SJSA1 (cell line): ENCODE data around the gene MBNL1. TPM values are rescaled to one million over a fixed set of nuclear protein-coding genes. Genes with fewer than 3 reads are reported as not detected.
A peak's percentile ranks its signal among the peaks of the same experiment; 100 is the strongest.
"Not testable (repeated sequence)": the region's sequence is repeated elsewhere in the genome, so short reads cannot be mapped to it uniquely, and the experiment has no call there.

Experiments used
- DNase-seq, 2 experiments: peaks; one replicate each; pipeline ENCODE4 v3.0.0-alpha.2; 2015 to 2020; ENCODE audit warnings: low spot score in 2 of 2, low read depth in 1 of 2
- H3K27ac ChIP-seq: fragments of 250-450 bp; sonication (Bioruptor Pico); 2 replicates; pipeline ENCODE4 v1.5.1; 2020; ENCODE audit warnings: mild to moderate bottlenecking, moderate library complexity
- H3K27me3 ChIP-seq: fragments of 250-450 bp; sonication (Bioruptor Pico); replicated peaks from 2 replicates; pipeline ENCODE4 v1.5.1; 2020; ENCODE audit warnings: mild to moderate bottlenecking, moderate library complexity
- H3K36me3 ChIP-seq: fragments of 250-450 bp; sonication (Bioruptor Pico); 2 replicates; pipeline ENCODE4 v1.5.1; 2020; ENCODE audit warnings: mild to moderate bottlenecking
- H3K4me1 ChIP-seq: fragments of 250-450 bp; sonication (Bioruptor Pico); replicated peaks from 2 replicates; pipeline ENCODE4 v1.6.1; 2021; ENCODE audit warnings: mild to moderate bottlenecking
- H3K4me3 ChIP-seq: fragments of 250-450 bp; sonication (Bioruptor Pico); 2 replicates; pipeline ENCODE4 v1.5.1; 2020; ENCODE audit warnings: mild to moderate bottlenecking
- H3K9me3 ChIP-seq: fragments of 250-450 bp; sonication (Bioruptor Pico); replicated peaks from 2 replicates; pipeline ENCODE4 v1.5.1; 2020; ENCODE audit warnings: mild to moderate bottlenecking
- total RNA-seq: library from RNA; depleted of rRNA; stranded (reverse); fragments of >200 nt; shearing (Covaris generic); gene quantifications from 2 replicates; pipeline ENCODE4 v1.2.3, GENCODE V29; 2014

Gene MBNL1
- total RNA-seq, 1 experiment from 2014 or later = 317 TPM

- no peaks in the 10 kb centered on the region for H3K27me3 ChIP-seq
- H3K4me1 ChIP-seq = peaks cover 42% of the 10 kb centered on the region
- peak in 1 of 2 experiments; percentile 42 for DNase-seq
- peaks cover 9% of the 10 kb centered on the region; the same call in 1 of the 2 replicates for H3K36me3 ChIP-seq
- 0 out of 2 replicates have a peak overlapping the region, but pooled peaks have one; percentile 12 for H3K27ac ChIP-seq
- H3K4me3 ChIP-seq = no peak overlapping the region
- no peaks in the 10 kb centered on the region for H3K9me3 ChIP-seq
Measured at GRCh38 chr3:152385761-152386160, 117.0 kb downstream of the MBNL1 start.

DNA sequence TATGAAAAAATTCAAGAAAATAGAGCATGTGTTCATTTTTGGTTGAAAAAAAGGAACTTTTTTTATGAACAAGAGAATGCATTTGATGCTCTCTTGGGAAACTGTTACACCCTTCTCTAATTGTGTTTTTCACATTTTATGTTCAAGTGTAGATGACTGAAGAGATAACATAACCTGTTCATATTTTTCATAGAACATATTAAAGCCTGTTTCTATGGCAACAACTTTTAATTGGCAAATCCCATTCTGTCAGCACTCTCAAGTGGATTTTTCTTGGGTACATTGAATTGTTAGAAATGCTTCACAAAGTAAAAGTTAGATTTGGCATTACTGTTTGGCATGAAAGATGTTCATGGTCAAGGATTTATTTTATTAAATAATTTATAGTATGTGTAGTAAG, 117.5 kb downstream of the MBNL1 start:
- H3K36me3 ChIP-seq = peaks cover 9% of the 10 kb centered on the region; the same call in 1 of the 2 replicates
- H3K4me3 ChIP-seq = no peak overlapping the region
- 0 out of 2 replicates have a peak overlapping the region, but pooled peaks have one; percentile 12 for H3K27ac ChIP-seq
- DNase-seq = no peak
- H3K9me3 ChIP-seq = no peaks in the 10 kb centered on the region
- no peaks in the 10 kb centered on the region for H3K27me3 ChIP-seq
- peaks cover 38% of the 10 kb centered on the region for H3K4me1 ChIP-seq

DNA sequence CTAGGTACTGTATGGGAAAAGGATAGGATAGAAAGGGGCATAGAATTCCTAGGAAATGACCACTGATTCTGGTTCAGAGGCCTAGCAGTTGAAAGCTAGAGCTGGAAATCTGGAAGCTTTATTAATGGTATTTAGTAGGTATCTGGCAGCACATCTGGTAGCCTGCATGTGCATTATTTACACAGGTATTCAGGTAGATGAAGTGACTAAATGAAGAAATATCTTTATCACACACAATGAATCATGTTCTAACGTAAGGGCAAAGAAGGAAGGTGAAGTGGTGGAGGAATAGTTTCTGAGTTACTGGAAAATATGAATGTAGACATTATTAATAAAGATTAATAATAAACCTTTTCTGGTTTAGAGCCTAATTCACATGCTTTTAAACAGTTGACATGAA, 119.9 kb downstream of the MBNL1 start:
- H3K27me3 ChIP-seq = no peaks in the 10 kb centered on the region
- no peak for DNase-seq
- H3K36me3 ChIP-seq = peaks cover 12% of the 10 kb centered on the region; the same call in 1 of the 2 replicates
- H3K4me1 ChIP-seq = peaks cover 42% of the 10 kb centered on the region
- H3K27ac ChIP-seq = no peak overlapping the region
- H3K4me3 ChIP-seq = no peak overlapping the region
- no peaks in the 10 kb centered on the region for H3K9me3 ChIP-seq

GRCh38 chr3:152389316-152389934, 120.7 kb downstream of the MBNL1 start:
- H3K27me3 ChIP-seq = no peaks in the 10 kb centered on the region
- H3K4me3 ChIP-seq = no peak overlapping the region
- DNase-seq = no peak
- H3K36me3 ChIP-seq = peaks cover 14% of the 10 kb centered on the region; the same call in 1 of the 2 replicates
- H3K9me3 ChIP-seq = no peaks in the 10 kb centered on the region
- H3K4me1 ChIP-seq = peaks cover 41% of the 10 kb centered on the region
- no peak overlapping the region for H3K27ac ChIP-seq

GRCh38 chr3:152390647-152391046, 121.9 kb downstream of the MBNL1 start:
- Histone ChIP-seq H3K27ac (no peak overlapping the region), H3K4me1 (peaks cover 29% of the 10 kb centered on the region)

GRCh38 chr3:152391671-152392070, 122.9 kb downstream of the MBNL1 start:
- no peak for DNase-seq

More at GRCh38 chr3:152390647-152391046, 121.9 kb downstream of the MBNL1 start:
- no peak for DNase-seq
- Histone ChIP-seq H3K4me3 (no peak overlapping the region), H3K36me3 (peaks cover 24% of the 10 kb centered on the region; the same call in 1 of the 2 replicates), H3K9me3 (no peaks in the 10 kb centered on the region), H3K27me3 (no peaks in the 10 kb centered on the region)

DNA sequence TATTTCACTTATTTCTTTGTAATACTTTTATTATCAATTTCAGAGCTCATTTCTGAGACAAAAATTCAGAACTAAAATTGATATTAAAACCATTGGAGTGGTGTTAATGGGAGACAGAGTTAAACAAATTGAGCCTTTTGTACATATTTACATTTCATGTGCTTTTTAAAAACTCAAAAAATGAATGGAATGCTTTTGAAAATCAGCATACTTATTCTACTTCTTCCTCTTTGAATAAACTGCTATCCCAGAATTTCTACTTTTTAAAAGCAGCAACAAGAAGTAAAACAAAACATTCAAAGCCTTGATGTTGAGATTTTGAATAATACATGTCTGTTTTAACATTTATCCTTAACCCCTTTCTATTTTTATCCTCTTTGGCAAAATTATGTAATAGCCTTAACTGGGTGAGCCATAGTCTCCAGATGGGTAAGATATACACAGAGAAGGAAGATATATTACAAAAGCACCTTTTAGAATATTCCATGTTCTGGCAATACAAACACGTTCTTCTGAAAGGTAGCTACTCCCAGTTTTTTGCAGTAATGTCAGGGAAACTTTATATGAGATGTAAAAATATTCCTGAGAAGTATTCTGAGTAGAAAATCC, 123.6 kb downstream of the MBNL1 start:
- DNase-seq = peak in 1 of 2 experiments; percentile 19
- H3K27ac ChIP-seq = peak overlapping the region; percentile 6; the same call in 1 of the 2 replicates
- peaks cover 22% of the 10 kb centered on the region for H3K4me1 ChIP-seq
- H3K4me3 ChIP-seq = no peak overlapping the region
- H3K27me3 ChIP-seq = no peaks in the 10 kb centered on the region
- peaks cover 39% of the 10 kb centered on the region for H3K36me3 ChIP-seq
- H3K9me3 ChIP-seq = no peaks in the 10 kb centered on the region

More at GRCh38 chr3:152391671-152392070, 122.9 kb downstream of the MBNL1 start:
- no peak overlapping the region for H3K4me3 ChIP-seq
- no peaks in the 10 kb centered on the region for H3K9me3 ChIP-seq
- peaks cover 32% of the 10 kb centered on the region for H3K36me3 ChIP-seq
- peaks cover 22% of the 10 kb centered on the region for H3K4me1 ChIP-seq
- no peak overlapping the region for H3K27ac ChIP-seq
- no peaks in the 10 kb centered on the region for H3K27me3 ChIP-seq

GRCh38 chr3:152394246-152394645, 125.5 kb downstream of the MBNL1 start:
- Histone ChIP-seq H3K36me3 (peaks cover 39% of the 10 kb centered on the region), H3K27ac (no peak overlapping the region), H3K9me3 (no peaks in the 10 kb centered on the region), H3K4me1 (peaks cover 32% of the 10 kb centered on the region), H3K4me3 (no peak overlapping the region), H3K27me3 (no peaks in the 10 kb centered on the region)
- no peak for DNase-seq

DNA sequence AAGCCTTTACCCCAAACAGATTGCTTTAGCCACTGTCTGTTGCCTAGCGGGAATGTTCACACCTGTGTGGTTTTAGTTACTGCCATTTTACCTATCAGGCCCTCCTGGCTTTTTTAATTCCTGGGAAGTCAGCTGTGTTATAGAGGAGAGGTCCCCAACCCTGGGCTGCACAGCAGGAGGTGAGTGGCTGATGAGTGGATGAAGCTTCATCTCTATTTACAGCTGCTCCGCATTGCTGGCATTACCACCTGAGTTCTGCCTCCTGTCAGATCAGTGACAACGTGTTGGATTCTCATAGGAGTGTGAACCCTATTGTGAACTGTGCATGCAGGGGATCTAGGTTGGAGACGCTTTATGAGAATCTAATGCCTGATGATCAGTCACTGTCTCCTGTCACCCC, 127.0 kb downstream of the MBNL1 start:
- Histone ChIP-seq H3K4me3 (no peak overlapping the region), H3K9me3 (no peaks in the 10 kb centered on the region), H3K4me1 (peaks cover 46% of the 10 kb centered on the region), H3K27me3 (no peaks in the 10 kb centered on the region), H3K36me3 (peaks cover 32% of the 10 kb centered on the region), H3K27ac (no peak overlapping the region)
- no peak for DNase-seq

DNA sequence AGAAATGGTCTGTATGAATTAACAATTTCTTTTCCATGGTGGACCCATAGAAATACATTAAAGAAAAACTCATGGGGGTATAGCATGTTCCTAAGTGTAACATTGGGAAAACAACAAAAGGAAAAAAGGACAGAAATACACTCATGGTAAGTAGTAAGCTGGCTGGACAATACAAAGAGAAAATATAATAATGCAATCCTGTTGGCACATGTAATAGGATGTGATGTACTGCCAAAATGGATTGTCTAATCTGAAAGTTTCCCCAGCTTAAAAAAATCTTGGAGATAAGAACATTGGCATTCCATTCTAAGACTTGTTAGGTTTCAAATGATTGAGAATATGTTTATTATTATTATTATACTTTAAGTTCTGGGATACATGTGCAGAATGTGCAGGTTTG, 128.1 kb downstream of the MBNL1 start:
- H3K36me3 ChIP-seq = peaks cover 35% of the 10 kb centered on the region
- no peak overlapping the region for H3K27ac ChIP-seq

DNA sequence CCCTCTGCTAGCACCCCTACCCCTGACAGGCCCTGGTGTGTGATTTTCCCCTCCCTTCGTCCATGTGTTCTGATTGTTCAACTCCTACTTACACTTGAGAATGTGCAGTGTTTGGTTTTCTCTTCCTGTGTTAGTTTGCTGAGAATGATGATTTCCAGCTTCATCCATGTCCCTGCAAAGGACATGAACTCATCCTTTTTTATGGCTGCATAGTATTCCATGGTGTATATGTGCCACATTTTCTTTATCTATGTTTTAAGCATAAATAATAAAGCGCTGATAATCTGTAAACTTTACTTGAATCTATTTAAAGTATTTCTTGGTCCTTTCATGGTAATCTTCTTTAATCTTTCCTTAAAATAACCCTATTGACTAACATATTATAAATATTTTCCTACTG, 128.6 kb downstream of the MBNL1 start:
- H3K36me3 ChIP-seq = peaks cover 37% of the 10 kb centered on the region

More for the DNA sequence above, 128.1 kb downstream of the MBNL1 start:
- H3K4me1 ChIP-seq = peaks cover 47% of the 10 kb centered on the region
- H3K27me3 ChIP-seq = no peaks in the 10 kb centered on the region
- DNase-seq = no peak
- H3K4me3 ChIP-seq = no peak overlapping the region
- no peaks in the 10 kb centered on the region for H3K9me3 ChIP-seq

DNA sequence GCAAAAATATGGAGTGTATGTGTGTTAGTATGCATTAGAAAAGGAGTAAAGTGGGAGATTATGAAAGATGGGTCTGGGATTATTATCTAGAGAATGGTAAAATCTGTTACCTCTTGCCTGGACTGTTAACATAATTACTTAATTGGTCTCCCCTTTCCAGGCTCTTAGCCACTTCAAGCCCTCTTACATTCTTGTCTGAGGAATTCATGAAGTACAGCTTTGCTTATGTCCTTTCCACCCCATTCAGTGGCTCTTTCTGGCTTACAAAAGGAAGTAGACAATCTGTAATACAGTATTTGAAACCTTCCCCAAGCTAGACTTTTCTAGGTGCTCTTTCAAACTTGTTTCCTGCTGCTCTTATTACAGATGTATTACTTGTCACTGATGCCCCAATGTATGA, 129.8 kb downstream of the MBNL1 start:
- peak overlapping the region; percentile 1; the same call in 1 of the 2 replicates for H3K27ac ChIP-seq

More for the DNA sequence above, 128.6 kb downstream of the MBNL1 start:
- peaks cover 47% of the 10 kb centered on the region for H3K4me1 ChIP-seq
- H3K9me3 ChIP-seq, H3K27ac ChIP-seq, H3K4me3 ChIP-seq, DNase-seq, H3K27me3 ChIP-seq: not testable (repeated sequence)

DNA sequence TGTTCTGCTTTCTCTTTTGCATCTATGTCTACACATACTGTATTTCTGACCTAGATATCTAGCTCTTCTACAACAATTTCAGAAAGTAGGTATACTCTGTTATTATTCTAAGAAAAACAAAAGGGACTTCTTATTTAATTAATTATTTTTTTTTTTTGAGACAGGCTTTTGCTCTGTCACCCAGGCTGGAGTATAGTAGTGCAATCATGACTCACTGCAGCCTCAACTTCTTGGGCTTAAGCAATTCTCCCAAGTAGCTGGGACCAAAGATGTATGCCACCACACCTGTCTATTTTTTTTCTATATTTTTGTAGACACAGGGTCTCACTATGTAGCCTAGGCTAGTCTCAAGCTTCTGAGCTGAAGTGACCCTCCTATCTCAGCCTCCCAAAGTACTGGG, 130.6 kb downstream of the MBNL1 start:
- H3K9me3 ChIP-seq = no peaks in the 10 kb centered on the region
- H3K4me1 ChIP-seq = peaks cover 54% of the 10 kb centered on the region
- H3K27me3 ChIP-seq = no peaks in the 10 kb centered on the region
- no peak overlapping the region for H3K27ac ChIP-seq
- no peak overlapping the region for H3K4me3 ChIP-seq
- H3K36me3 ChIP-seq = peaks cover 32% of the 10 kb centered on the region
- peak in 1 of 2 experiments; percentile 20 for DNase-seq

More for the DNA sequence above, 129.8 kb downstream of the MBNL1 start:
- Histone ChIP-seq H3K27me3 (no peaks in the 10 kb centered on the region), H3K4me3 (no peak overlapping the region), H3K4me1 (peaks cover 48% of the 10 kb centered on the region), H3K9me3 (no peaks in the 10 kb centered on the region), H3K36me3 (peaks cover 34% of the 10 kb centered on the region)
- no peak for DNase-seq

- H3K9me3 ChIP-seq = no peaks in the 10 kb centered on the region
- H3K27me3 ChIP-seq = no peaks in the 10 kb centered on the region
- peak overlapping the region; percentile 75 for H3K27ac ChIP-seq
- H3K36me3 ChIP-seq = peaks cover 19% of the 10 kb centered on the region
- H3K4me3 ChIP-seq = no peak overlapping the region
- DNase-seq = peak; percentile 48 to 64
- H3K4me1 ChIP-seq = peaks cover 54% of the 10 kb centered on the region
Measured at GRCh38 chr3:152400887-152401286, 132.2 kb downstream of the MBNL1 start.
